Upper lobe of right lung (tissue), 1 donor: Measurements from ENCODE around the gene RNPEPL1. TPM values are rescaled to one million over a fixed set of nuclear protein-coding genes. Genes with fewer than 3 reads are reported as not detected.
"Not testable (repeated sequence)": the region's sequence is repeated elsewhere in the genome, so short reads cannot be mapped to it uniquely, and the experiment has no call there.

ENCODE experiments used
- ATAC-seq: fragments of 200-7000 bp; cut with Tn5 transposase; one replicate; pipeline ENCODE4 v1.9.1; 2020; ENCODE audit warnings: mild to moderate bottlenecking, moderate library complexity
- DNase-seq: peaks from one replicate; pipeline ENCODE4 v3.0.0-alpha.2; 2020
- H3K27ac ChIP-seq: fragments of 200-600 bp; one replicate; pipeline ENCODE4 v1.8.0; 2022
- H3K27me3 ChIP-seq: fragments of 200-600 bp; one replicate; pipeline ENCODE4 v1.8.0; 2022; ENCODE audit warnings: mild to moderate bottlenecking
- H3K36me3 ChIP-seq: fragments of 200-600 bp; one replicate; pipeline ENCODE4 v1.8.0; 2022
- H3K4me1 ChIP-seq: fragments of 200-600 bp; one replicate; pipeline ENCODE4 v1.8.0; 2022
- H3K4me3 ChIP-seq: fragments of 200-600 bp; one replicate; pipeline ENCODE4 v1.8.0; 2022; ENCODE audit warnings: mild to moderate bottlenecking
- H3K9me3 ChIP-seq: fragments of 200-600 bp; one replicate; pipeline ENCODE4 v1.8.0; 2022
- CTCF ChIP-seq: fragments of 200-600 bp; IDR thresholded peaks from one replicate; pipeline ENCODE4 v1.8.0; 2022; ENCODE audit warnings: antibody characterized with exemption
- intact Hi-C: fragments of 100-400 bp; cut with DNase I; formaldehyde crosslinking; loops from one replicate; pipeline ENCODE4 v1.11.0; 2022
- total RNA-seq: library from RNA; stranded (reverse); fragmentation: NEBNext Ultra II Directional; extraction: Animal tissue kit (Norgen Biotek cat#: 25700); gene quantifications from one replicate; pipeline ENCODE4 v1.2.1, GENCODE V29; 2021
- donor health status: DM: no; HTN: yes; CAD: no; lungs with severe emphysema.

RNPEPL1 gene
- total RNA-seq, 1 donor from 2014 or later = 88.6 TPM

DNA sequence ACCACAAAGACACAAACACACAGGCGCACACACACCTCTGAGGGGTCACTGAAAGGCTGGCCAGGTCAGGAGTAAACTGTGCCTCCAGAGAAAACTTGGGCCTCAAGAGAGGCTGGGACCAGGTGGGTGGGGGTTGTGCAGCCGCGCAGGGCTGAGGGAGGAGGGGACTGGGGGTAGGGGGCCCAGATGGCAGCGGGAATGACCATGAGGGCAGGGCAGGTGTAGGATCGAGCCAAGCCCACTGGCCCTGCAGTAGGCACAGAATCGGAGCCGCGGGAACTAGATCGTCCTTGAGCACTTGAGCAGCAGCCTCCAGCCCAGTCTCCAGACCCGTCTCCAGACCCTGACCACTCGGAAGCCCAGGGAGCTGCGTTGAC lies 47.3 kb upstream of the RNPEPL1 start:
- ATAC-seq = peak; percentile 14
- intact Hi-C loops = no loop called here

GRCh38 chr2:240521885-240522284 lies 46.4 kb upstream of the RNPEPL1 start:
- peaks cover 10% of the 10 kb centered on the region for H3K36me3 ChIP-seq
- H3K4me1 ChIP-seq, H3K27me3 ChIP-seq, H3K9me3 ChIP-seq, ATAC-seq, intact Hi-C loops, H3K4me3 ChIP-seq, DNase-seq, H3K27ac ChIP-seq: not testable (repeated sequence)

More for the DNA sequence above, 47.3 kb upstream of the RNPEPL1 start:
- H3K4me3 ChIP-seq = no peak overlapping the region
- H3K4me1 ChIP-seq = peaks cover 6% of the 10 kb centered on the region
- H3K27ac ChIP-seq = no peak overlapping the region
- no peaks in the 10 kb centered on the region for H3K27me3 ChIP-seq
- DNase-seq = no peak
- no peaks in the 10 kb centered on the region for H3K9me3 ChIP-seq
- H3K36me3 ChIP-seq = peaks cover 10% of the 10 kb centered on the region
- TF ChIP-seq CTCF = no peak

- peaks cover 10% of the 10 kb centered on the region for H3K36me3 ChIP-seq
- H3K9me3 ChIP-seq = no peaks in the 10 kb centered on the region
- H3K4me3 ChIP-seq = no peak overlapping the region
- H3K27ac ChIP-seq = no peak overlapping the region
- no peaks in the 10 kb centered on the region for H3K27me3 ChIP-seq
- no peak for TF ChIP-seq CTCF
- DNase-seq (no peak), ATAC-seq (no peak)
- peaks cover 6% of the 10 kb centered on the region for H3K4me1 ChIP-seq
- intact Hi-C loops = no loop called here
Observed at GRCh38 chr2:240522406-240522805, 45.9 kb upstream of the RNPEPL1 start.

GRCh38 chr2:240523451-240524281 lies 44.6 kb upstream of the RNPEPL1 start:
- Histone ChIP-seq H3K9me3 (no peaks in the 10 kb centered on the region), H3K4me1 (peaks cover 6% of the 10 kb centered on the region), H3K4me3 (no peak overlapping the region), H3K36me3 (peaks cover 10% of the 10 kb centered on the region), H3K27me3 (no peaks in the 10 kb centered on the region), H3K27ac (no peak overlapping the region)
- intact Hi-C loops = no loop called here
- ATAC-seq = no peak
- TF ChIP-seq CTCF = no peak
- no peak for DNase-seq

DNA sequence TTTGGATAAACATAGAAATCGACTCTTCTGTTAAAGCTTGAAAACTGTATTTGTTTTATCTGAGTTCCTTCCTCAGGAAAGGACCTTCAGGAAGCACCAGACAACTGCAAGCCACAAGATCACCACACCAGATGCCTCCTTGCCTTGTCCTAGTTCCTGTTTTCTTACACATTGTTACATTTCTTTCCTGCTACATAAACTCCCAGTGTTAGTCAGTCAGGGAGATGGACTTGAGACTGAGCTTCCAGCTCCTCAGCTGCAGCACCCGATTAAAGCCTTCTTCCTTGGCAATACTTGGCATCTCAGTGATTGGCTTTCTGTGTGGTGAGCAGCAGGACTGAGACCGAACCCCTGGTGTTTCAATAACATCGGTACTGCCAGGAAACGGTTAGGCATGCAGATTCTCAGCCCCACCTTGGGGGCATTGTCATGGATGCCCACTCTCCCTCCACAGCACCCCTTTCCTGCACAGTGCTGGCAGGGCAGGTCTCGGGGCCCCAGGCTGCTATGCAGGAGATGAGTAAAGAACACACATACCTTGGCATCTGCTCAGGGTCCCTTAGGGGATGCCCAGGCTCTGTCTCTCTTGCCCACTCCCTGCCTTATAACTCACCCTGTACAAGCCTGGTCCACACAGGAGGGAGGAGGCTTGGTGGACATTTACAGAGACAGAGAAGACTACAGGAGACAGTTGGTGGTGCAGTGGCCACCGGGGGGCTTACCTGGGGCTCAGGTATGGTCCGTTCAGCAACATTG lies 43.1 kb upstream of the RNPEPL1 start:
- H3K36me3 ChIP-seq = peaks cover 10% of the 10 kb centered on the region

More for the DNA sequence above, 43.1 kb upstream of the RNPEPL1 start:
- H3K27ac ChIP-seq = no peak overlapping the region
- intact Hi-C loops = no loop called here
- no peak for ATAC-seq
- no peak for TF ChIP-seq CTCF
- H3K4me1 ChIP-seq = no peaks in the 10 kb centered on the region
- DNase-seq = no peak
- H3K27me3 ChIP-seq = no peaks in the 10 kb centered on the region
- no peaks in the 10 kb centered on the region for H3K9me3 ChIP-seq
- H3K4me3 ChIP-seq = no peak overlapping the region
